ENCODE measurements around the gene TNNI3K.

- TF ChIP-seq REST (IDR thresholded peaks at IDR 0.05; ENCODE audit: borderline replicate concordance): no peak
- TF ChIP-seq CTCF (IDR thresholded peaks at IDR 0.05; ENCODE audit: poor library complexity, severe bottlenecking): no peak
- TF ChIP-seq EP300 (conservative IDR thresholded peaks at IDR 0.05; ENCODE audit: poor library complexity, severe bottlenecking): no peak
- TF ChIP-seq TAF1 (IDR thresholded peaks at IDR 0.05; ENCODE audit: low read depth): no peak
These were observed 41.3 kb upstream of the TNNI3K start for GRCh38 chr1:74193908-74194307.

Data from neural cell (in vitro differentiated cells).